Esophagus mucosa (tissue), 1 donor: ENCODE data around the gene CHCHD5. TPM values are rescaled to one million over a fixed set of nuclear protein-coding genes. Genes with fewer than 3 reads are reported as not detected.
A peak's percentile ranks its signal among the peaks of the same experiment; 100 is the strongest.
"Not testable (repeated sequence)": the region's sequence is repeated elsewhere in the genome, so short reads cannot be mapped to it uniquely, and the experiment has no call there.

Experiments used
- ATAC-seq: fragments of 200-7000 bp; cut with Tn5 transposase; one replicate; pipeline ENCODE4 v1.9.1; 2020
- total RNA-seq: library from RNA; stranded (reverse); gene quantifications from one replicate; pipeline ENCODE4 v1.2.4, GENCODE V29; 2023
- donor health status: DM: yes; HTN: yes; CAD: no.

The CHCHD5 gene
- total RNA-seq, 1 donor from 2014 or later, result 41.5 TPM

DNA sequence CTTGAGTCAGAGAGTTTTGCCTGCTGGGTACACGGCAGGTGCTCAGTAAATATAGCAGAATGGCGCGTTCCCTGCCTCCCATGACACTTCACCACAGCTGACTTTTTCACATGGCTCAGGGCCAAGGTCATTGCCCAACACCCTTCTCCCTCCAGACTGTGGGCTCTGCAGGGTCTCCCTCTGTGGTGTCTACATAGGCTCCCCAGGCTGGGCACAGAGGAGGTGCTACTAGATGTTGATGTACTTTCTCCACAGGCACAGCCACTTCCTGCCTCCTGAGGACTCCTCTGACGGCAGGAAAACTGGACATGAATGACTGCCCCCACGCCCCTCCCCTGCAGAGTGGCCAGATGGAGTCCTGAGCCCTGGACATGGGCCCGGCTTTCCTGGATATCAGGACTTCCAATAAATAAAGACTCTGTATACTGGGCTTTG is 4.2 kb downstream of the CHCHD5 start:
- no peak for ATAC-seq

DNA sequence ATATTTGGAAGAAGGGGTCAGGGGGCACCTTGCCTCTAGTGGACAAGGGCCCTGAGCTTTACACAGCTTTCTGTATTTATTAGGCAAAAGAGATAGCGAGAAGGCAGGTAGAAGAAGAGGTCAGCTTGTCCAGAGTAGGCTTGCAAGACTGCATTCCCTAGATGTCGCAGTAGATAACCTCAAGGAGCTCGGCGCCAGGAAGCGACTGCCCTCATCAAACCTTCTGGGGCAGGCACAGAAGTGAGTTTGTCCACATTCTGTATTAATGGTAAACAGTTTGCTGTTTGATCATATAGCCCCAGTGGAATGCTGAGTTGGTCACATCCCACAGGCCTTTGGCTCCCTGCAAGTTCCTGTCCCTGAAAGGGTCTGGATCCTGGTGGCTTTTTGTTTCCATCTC is 7.0 kb downstream of the CHCHD5 start:
- ATAC-seq, result no peak

DNA sequence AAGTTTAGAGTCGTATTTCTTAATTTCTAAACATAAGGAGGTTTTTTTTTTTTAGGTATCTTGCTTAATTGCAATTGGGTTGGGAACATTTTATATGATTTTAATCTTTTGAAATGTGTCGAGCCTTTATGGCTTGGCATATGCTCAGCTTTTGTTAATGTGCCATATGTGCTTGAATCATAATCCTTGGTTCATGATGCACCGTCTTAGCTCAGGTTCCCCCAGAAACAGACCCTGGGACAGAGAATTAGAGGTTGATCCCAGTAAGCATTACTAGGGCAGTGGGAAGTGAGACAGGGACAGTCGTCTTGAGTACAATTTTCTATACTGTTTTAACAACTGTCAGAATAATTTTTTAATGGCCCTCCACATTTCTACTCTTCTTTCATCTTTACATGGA is 9.3 kb downstream of the CHCHD5 start:
- ATAC-seq, result no peak

DNA sequence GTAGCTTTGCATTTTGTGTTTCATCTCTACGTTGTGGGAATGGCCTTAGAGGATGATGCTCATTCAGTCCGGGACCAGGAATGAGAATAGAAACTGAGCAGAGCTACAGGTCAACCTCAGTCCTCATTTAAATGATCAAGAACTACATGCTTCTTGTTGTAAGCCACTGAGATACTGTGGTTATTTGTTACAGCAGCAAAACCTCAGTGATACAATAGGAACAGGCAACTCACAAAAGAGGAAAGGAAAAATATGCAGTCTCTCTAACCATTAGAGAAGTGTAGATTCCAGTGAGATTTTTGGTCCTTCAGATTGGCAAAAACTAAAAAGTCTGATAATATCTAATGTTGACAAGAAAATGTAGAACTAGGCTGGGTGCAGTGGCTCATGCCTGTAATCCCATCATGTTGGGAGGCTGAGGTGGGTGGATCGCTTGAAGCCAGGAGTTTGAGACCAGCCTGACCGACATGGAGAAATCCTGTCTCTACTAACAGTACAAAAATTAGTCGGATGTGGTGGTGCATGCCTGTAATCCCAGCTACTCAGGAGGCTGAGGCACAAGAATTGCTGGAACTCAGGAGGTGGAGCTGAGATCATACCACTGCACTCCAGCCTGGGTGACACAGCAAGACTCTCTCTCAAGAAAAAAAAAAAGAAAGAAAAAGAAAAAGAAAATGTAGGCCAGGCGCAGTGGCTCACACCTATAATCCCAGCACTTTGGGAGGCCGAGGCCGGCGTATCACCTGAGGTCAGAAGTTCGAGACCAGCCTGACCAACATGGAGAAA is 13.3 kb downstream of the CHCHD5 start:
- ATAC-seq, result no peak

DNA sequence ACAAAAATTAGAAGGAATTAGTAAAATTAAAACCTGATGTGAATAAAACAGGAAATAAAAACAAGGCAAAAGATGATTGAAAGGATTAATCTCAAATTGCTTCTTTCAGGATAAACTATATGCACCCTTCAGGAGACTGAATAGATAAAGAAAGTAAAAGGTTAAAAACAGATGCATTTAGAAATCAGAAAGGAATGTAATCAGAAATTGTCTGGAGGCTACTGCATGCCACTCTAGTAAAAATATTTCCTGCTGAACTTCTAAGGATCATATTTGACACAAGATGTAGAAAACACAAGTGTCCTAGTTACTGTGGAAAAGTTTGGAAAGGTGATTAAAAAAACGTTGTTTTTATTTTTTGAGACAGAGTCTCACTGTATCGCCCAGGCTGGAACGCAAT is 16.2 kb downstream of the CHCHD5 start:
- no peak for ATAC-seq

DNA sequence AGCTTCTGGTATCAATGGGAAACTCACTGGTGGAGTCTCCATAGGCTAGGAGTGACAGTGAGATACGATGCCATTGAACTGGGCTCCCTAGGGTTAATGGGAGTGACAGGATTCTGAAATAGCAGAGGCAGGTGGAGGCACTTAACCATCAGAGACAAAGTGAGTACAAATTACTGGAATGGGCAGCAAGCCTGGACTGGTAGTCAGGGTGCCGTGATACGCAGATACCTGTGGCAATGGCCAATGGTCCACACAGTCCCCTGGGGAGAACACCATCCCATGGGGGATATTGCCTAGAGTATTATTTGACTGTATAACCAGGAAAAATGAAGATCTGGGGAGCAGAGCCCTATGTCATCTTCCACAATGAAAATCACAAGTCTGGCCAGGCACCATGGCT is 17.3 kb downstream of the CHCHD5 start:
- ATAC-seq, result no peak

DNA sequence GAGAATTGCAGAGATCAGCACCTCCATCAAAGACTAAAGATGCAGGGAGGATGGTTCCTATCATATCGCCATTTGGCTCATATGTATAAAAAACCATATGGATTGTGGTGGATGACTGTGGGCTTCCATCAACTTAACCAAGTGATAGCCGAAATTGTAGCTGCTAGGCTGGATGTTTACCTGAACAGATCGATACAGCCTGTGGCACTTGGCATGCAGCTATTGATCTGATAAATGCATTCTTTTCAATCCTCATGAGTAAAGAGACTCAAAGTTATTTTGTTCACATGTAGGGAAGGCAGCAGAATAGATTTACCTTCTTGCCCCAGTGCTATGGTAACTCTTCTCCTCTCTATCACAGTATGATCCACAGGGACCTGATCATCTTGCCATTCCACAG is 18.5 kb downstream of the CHCHD5 start:
- no peak for ATAC-seq

DNA sequence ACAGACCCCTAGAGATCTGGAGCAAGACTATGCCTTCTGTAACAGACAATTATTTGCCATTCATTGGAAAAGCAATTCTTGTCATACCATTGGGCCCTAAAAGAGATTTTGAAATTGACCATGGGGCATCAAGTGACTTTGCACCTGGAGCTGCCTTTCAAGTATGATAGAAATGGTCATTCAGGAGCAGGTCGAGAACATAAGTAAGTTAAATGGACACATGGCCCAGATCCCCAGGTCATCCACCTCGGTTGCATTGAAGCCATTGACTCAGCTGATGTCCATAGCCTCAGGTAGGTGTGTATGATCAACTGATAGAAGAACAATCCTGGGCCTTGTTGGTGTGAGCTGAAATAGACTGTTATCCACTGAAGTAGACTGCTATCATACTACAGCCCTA is 19.3 kb downstream of the CHCHD5 start:
- no peak for ATAC-seq

DNA sequence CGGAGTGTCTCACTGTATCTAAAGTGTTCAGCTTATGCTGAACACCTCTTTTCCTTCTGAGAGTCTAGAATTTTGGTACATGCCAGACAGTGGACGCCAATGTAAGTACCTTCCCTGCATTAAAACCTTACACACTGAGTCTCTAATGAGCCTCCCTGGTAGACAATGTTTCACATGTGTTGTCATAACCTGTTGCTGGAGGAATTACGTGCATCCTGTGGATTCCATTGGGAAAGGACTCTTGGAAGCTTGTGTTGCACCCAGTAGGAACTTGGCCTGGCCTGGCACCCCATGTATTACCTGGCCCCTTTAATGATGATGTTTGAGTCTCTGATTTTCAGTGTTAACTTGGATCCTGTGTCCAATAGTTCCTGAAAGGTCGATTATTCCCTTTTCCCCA is 20.5 kb downstream of the CHCHD5 start:
- no peak for ATAC-seq

DNA sequence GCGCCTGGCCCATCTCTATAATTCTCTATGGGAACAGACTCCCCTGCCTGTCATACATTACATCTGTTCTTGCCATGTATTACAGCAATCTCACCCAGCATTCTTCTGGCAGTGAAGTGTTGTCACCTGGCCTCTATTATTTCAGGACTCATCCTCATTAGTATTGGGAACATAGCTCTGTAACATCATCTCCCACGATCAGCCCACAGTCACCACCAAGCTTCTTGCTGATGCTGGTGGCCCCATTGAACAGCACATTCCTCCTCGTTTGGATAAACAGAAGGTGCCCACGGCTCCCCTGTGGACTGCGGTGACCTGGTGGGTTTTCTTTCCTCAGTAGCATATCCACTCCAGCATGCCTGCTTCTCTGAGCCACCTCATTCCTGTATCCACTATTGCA is 21.5 kb downstream of the CHCHD5 start:
- no peak for ATAC-seq

DNA sequence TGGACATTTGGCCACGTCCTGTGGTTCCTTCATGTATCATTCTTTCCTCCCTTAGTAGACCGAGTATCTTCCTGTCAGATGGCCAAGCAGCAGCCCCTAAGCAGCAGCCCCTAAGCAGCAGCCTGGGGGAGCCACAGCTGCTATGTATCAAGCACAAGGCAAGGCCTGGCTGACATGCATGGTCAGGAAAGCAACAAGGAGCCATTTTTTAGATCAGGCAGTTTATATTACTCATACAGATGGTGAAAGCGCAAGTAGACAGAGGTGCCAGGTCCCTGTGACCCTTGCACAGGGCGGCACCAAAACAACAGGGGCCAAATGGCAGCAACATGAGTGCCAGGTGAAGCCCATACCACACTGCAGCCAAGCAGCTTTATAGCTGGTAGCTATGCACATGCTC is 22.1 kb downstream of the CHCHD5 start:
- ATAC-seq, result no peak

DNA sequence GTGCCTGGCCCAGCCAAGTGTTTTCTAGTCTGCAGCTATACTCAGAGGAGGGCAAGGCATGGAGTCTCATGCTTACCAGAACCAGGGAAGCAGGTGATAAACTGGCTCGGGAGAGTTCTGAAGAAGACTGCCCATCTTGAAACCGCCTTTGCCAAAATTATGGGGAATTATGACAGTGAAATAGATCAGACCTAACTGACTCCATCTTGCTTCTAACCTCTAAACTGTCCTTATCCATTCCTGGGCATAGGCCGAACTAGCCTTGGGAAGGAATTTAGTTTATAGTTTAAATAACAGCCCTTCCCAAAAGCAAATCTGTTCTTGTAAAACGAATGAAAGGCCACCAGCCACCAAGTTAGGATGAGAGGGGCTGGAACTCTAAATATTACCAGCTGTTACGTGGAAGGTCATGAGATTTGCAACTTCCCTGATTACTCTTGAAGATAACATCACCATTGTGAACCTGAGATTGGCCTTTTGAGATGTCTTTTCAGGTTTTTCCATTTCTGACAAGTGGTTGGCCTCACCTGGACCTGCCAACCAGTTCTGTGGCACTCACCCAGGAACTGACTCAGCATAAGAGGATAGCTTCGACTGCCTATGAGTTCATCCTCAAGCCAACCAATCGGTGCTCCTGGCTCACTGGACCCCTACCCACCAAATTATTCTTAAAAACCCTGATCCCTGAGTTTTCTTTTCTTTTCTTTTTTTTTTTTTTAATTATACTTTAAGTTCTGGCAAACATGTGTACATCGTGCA is 23.4 kb downstream of the CHCHD5 start:
- no peak for ATAC-seq

DNA sequence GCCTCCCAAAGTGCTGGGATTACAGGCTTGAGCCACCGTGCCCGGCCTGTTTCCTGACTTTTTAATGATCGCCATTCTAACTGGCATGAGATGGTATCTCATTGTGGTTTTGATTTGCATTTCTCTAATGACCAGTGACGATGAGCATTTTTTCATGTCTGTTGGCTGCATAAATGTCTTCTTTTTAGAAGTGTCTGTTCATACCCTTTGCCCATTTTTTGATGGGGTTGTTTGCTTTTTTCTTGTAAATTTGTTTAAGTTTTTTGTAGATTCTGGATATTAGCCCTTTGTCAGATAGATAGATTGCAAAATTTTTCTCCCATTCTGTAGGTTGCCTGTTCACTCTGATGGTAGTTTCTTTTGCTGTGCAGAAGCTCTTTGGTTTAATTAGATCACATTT is 24.9 kb downstream of the CHCHD5 start:
- ATAC-seq, result not testable (repeated sequence)

DNA sequence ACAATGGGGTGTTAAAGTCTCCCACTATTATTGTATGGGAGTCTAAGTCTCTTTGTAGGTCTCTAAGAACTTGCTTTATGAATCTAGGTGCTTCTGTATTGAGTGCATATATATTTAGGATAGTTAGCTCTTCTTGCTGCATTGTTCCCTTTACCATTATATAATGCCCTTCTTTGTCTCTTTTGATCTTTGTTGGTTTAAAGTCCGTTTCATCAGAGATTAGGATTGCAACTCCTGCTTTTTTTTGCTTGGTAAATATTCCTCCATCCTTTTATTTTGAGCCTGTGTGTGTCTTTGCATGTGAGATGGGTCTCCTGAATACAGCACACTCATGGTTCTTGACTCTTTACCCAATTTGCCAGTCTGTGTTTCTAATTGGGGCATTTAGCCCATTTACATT is 27.9 kb downstream of the CHCHD5 start:
- ATAC-seq, result not testable (repeated sequence)

DNA sequence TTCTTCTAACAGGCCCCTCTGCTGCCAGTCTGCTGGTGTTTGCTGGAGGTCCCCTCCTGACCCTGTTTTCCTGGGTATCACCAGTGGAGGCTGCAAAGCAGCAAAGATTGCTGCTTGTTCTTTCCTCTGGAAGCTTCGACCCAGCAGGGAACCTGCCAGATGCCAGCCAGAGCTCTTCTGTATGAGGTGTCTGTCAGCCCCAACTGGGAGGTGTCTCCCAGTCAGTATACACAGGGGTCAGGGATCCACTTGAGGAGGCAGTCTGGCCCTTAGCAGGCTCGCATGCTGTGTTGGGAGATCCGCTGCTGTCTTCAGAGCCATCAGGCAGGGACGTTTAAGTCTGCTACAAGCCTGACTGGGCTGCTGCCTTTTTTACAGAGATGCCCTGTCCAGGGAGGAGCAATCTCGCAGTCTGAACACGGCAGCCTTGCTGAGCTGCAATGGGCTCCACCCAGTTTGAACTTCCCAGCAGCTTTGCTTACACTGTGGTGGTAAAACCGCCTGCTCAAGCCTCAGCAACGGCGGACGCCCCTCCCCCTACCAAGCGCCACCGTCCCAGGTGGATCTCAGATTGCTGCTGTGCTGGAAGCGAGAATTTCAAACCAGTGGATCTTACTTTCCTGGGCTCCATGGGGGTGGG is 29.9 kb downstream of the CHCHD5 start:
- ATAC-seq, result no peak

DNA sequence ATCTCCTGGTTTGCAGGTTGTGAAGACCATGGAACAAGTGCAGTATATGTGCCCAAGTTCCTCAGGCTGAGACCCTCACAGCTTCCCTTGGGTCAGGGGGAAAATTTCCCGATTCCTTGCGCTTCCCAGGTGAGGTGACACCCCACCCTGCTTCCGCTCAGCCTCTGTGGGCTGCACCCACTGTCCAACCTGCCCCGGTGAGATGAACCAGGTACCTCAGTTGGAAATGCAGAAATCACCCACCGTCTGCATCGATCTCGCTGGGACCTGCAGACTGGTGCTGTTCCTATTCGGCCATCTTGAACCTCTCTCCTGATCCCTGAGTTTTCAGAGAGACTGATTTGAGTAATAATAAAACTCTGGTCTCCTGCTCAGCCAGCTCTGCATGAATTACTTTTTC is 30.6 kb downstream of the CHCHD5 start:
- no peak for ATAC-seq

DNA sequence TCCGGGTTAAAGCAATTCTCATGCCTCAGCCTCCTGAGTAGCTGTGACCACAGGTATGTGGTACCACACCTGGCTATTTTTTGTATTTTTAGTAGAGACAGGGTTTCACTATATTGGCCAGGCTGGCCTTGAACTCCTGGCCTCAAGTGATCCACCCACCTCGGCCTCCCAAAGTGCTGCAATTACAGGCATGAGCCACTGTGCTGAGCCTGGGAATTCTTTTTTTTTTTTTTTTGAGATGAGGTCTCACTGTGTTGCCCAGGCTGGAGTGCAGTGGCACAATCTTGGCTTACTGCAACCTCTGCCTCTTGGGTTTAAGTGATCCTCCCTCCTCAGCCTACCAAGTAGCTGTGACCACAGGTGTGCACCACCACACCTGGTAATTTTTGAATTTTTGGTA is 31.4 kb downstream of the CHCHD5 start:
- ATAC-seq, result not testable (repeated sequence)

DNA sequence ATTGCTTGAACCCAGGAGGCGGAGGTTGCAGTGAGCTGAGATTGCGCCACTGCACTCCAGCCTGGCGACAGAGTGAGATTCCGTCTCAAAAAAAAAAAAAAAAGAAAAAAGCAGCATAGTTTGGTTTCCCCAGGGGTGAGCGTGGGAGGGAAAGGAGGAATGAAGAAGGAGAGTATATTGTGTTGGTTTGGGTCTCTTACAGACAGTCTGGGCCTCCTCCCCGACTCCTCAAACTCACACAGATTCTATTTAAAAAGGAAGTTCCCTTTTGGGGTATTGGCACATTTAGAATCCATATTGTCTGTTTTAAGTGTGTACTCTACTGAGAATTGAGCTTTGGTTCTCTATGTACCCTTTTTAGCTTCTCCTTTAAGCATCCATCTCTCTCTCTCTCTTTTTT is 34.0 kb downstream of the CHCHD5 start:
- no peak for ATAC-seq

DNA sequence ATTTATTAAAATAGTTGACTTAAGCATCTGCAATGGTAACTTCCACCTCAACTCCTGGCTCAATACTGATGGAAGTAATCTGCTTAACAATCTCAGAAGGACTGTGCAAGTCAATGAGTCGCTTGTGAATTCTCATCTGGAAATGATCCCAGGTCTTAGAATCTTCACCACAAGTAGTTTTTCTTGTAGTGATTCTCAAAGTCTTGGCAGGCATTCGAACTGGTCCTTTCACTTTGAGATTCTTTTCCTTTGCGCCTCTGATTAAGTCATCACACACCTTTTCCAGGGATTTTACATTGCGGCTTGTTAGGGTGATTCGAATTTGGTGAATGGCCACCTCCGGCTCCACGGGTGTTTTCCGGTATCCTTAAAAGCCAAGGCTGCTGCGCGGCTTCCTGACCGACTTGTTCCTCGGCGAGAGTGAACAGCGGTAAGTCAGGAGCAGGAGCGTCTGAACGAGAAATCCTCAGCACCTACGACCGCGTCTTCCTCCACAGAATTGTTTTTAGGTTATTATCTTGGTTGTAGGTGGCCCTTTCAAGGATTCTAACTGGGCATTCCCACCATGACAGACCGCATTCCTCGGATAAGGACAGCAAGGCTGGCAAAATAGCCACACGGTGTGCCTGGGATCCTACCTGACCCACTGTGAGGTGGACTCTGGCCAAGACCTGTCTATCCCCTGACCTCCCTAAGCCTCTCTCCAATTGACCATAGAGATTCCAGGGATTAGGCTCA is 37.5 kb downstream of the CHCHD5 start:
- ATAC-seq, result no peak

DNA sequence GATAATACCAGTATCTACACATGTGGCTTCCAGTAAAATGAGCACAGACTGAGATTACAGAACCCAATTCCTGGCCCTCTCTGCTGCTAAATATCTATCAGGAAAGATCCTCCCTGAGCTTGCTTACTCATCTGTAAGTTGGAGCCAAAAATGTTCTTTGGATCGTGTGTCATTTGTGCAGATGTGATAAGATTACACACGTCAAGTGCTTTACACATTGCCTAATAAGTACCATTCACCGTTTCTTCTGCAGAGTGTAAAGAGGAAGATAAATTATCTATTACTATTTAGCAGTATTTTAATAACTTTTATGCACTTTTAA is 38.1 kb downstream of the CHCHD5 start:
- ATAC-seq, result peak; percentile 41

DNA sequence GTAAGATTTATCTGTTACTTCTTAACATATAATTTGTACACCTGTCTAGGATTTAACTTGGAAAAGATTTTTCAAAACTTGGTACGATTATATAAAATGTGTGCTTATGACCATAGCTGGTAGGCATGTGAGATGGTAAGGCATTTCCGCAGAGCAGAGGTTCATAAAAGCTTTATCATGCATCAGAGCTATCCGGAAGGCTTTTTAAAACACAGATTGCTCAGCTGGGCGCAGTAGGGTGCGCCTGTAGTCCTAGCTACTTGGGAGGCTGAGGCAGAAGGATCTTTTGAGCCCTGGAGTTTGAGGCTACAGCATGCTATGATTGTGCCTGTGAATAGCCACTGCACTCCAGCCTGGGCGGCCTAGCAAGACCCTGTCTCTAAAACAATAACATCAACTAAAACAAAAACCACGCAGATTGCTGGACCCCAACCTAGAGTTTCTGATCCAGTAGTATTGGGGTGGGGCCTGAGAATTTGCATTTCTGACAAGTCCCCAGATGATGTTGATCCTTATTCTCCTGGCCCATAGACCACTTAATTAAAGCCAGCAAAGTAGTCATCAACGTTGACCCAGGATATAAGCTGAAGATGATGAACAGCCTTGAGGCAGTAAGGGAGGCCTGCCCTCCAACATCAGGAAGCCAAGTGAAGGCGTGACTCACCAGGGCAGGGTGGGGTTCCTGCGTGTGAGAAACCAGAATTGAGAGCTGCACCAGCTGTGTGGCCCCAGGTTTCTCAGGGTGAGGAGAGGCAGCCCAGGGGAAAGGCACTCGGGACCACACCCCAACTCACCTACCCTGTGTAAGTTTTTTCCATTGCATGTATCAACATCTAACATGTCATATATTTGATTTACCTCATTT is 39.7 kb downstream of the CHCHD5 start:
- peak; percentile 91 for ATAC-seq

DNA sequence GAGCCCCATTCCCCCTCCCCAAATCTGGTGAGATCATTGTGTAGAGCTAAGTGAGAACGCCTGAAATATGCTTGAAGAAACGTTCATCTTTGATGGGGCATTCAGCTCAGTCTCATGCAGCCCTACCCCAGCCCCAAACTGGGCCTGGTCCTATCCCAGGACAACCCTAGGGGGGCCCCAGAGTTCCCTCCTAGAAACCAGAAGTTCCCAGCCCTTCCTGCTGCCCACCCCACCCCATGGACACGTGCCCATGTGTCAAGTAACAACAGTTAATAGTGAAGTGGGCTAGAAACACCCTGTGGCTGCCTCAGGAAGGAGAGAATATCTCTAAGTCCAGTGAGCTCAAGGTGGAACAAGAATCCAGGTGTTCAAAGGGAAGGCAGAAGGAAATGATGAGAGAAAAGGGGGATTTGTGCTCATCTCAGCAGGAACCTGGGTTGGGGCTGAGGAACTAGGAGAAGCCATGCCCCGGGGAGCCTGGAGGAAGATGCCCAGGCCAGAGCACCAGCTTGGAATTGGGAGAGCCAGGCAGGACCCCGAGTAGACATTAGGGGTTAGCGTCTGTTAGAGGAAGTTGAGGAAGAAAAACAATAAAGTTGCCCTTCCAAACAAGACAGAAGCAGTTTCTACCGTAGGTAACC is 41.2 kb downstream of the CHCHD5 start:
- no peak for ATAC-seq
